IPS-18c (cell line): ENCODE data around the gene NKAIN2.

ENCODE experiments used
- H3K4me3 ChIP-seq: 2 replicates; pipeline ENCODE4 v1.7.0; 2013; ENCODE audit warnings: low read depth, mild to moderate bottlenecking, low read length, moderate library complexity; ENCODE audit not compliant: insufficient read depth
- H3K9me3 ChIP-seq: one replicate; pipeline ENCODE4 v1.6.1; 2013; ENCODE audit warnings: mild to moderate bottlenecking, low read length, moderate library complexity; ENCODE audit not compliant: control insufficient read depth, insufficient read depth

The NKAIN2 gene

DNA sequence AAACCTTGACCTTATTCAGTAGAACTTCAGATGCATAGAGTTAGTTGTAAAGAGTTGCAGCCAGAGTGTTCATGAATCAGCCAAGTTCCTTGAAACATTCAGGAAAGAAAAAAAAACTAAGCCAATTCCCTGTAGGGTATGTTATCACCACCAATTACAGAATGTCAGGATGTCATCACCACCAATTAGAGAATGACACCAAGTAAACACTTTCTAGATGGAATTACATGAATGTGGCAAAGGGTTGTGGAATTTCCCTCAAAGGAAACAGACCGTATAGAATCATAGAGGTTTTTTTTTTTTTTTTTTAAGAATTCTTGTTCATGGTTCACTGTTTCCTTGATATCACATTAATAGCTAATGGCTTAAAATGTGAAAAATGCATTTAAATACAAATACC, 686.5 kb downstream of the NKAIN2 start:
- H3K9me3 ChIP-seq = no peaks in the 10 kb centered on the region

GRCh38 chr6:124493259-124493658, 689.6 kb downstream of the NKAIN2 start:
- Histone ChIP-seq H3K4me3 (no peak overlapping the region), H3K9me3 (no peaks in the 10 kb centered on the region)

More for the DNA sequence above, 686.5 kb downstream of the NKAIN2 start:
- no peak overlapping the region for H3K4me3 ChIP-seq

DNA sequence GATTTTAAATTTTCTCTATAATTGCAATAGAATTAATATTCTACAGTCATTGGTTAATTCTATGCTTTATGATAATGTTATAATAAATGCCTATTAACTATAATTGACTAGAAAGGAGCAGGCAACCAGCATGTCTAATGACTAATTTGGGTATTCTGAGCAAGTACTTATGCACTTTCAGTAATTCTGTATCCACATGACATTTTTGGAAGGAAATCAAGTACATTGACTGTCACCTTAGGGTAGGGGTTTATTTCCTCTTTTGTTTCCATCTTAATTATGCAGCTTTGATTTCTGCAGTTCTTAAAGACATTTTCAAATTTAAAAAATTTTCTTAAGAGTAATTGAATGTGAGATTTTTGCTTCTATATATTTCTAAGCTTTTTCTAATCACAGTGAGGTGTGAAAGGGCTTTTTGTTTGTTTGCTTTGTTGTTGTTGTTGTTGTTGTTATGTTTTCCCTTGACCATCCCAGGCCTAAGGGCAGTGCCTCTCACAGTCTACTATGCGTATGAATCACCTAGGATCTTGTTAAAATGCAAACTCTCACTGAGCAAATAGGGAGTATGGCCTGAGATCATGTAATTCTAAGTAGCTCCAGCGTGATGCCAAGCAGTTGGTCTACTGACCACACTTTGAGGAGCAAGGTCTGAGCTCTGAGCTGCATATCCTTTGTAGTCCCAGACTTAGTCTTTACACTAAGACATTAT, 691.4 kb downstream of the NKAIN2 start:
- Histone ChIP-seq H3K4me3 (no peak overlapping the region), H3K9me3 (no peaks in the 10 kb centered on the region)

- H3K9me3 ChIP-seq = no peaks in the 10 kb centered on the region
- no peak overlapping the region for H3K4me3 ChIP-seq
Measured at GRCh38 chr6:124495665-124496190, 692.1 kb downstream of the NKAIN2 start.

DNA sequence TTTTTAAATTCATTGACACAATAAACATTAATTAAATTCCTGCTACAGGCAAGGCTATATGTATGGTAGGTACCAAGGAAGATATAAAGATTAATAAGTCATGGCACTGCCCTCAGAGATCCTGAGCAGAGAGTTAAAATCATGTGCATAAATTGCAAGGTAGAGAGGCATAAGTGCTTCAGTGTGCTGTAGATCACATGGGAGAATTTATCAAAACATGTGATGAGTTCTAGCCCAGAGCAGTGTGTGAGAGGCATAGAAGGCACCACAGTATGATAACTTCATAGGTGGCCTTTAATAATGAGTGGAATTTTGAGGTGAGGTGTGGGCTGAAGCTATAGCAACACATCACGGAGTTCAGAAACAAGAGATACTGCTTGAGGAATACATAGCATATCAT, 692.7 kb downstream of the NKAIN2 start:
- Histone ChIP-seq H3K9me3 (no peaks in the 10 kb centered on the region), H3K4me3 (no peak overlapping the region)

- no peak overlapping the region for H3K4me3 ChIP-seq
- H3K9me3 ChIP-seq = no peaks in the 10 kb centered on the region
Measured at GRCh38 chr6:124512431-124512830, 708.8 kb downstream of the NKAIN2 start.

DNA sequence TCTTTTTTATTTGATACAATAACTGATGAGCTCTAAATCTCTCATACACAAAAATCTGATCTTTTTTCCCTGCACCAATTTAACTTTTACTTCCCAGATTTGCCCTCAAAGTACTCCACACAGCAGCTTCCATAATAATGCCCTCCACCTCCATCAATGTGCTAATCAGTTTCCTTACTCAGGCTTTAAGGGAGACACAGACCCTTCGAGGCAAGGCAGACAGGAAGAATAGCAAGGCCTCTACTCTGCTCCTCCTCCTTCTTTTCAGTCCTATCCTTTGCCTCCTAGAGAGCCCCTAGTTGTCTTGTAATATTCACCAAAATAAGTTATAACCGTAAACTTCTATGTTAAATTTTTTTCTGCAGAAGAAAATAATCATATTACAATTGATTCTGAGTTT, 713.7 kb downstream of the NKAIN2 start:
- no peak overlapping the region for H3K4me3 ChIP-seq
- H3K9me3 ChIP-seq = no peaks in the 10 kb centered on the region

GRCh38 chr6:124520514-124520913, 716.8 kb downstream of the NKAIN2 start:
- Histone ChIP-seq H3K9me3 (no peaks in the 10 kb centered on the region), H3K4me3 (no peak overlapping the region)

DNA sequence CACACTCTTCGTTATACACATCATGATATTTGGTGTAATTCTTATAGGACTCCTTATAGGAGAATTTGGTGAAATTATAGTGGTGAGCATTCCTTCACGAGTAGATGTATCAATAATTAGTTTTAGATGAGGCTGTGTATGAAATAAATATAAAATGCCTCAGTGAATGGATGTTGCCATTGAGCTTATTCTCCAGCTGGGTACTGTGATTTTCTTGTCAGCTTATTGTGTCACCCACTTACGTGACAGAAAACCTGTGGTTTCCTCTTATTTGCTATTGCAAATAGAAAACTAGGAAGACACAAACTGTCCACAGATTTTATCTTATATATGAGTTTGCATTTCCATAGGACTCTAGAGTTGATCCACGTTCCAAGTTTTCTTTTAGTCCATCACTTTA, 718.7 kb downstream of the NKAIN2 start:
- Histone ChIP-seq H3K9me3 (no peaks in the 10 kb centered on the region), H3K4me3 (no peak overlapping the region)

- H3K9me3 ChIP-seq = no peaks in the 10 kb centered on the region
- H3K4me3 ChIP-seq = no peak overlapping the region
Measured at GRCh38 chr6:124524491-124525200, 721.0 kb downstream of the NKAIN2 start.

- Histone ChIP-seq H3K9me3 (no peaks in the 10 kb centered on the region), H3K4me3 (no peak overlapping the region)
Measured at GRCh38 chr6:124530926-124531325, 727.3 kb downstream of the NKAIN2 start.

DNA sequence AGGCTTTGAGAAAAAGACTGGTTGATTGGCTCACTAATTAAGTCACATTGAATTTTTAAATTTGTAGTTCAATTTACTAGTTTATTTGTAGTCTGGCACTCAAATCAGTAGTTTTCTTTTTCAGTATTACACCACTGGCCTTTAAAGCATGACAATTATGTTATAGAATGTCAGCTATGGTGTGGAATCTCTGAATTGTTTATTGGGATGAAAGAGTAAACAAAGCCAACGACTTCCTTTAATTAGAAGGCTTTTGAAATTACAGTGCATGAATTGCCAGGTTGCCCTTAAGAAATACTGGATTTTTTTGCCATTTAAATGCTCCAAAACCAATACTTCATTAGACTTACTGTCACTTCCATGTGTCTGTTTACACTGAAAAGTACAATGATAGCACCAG, 731.6 kb downstream of the NKAIN2 start:
- H3K9me3 ChIP-seq = no peaks in the 10 kb centered on the region
- no peak overlapping the region for H3K4me3 ChIP-seq

- no peak overlapping the region for H3K4me3 ChIP-seq
Measured at GRCh38 chr6:124535746-124536145, 732.1 kb downstream of the NKAIN2 start.

DNA sequence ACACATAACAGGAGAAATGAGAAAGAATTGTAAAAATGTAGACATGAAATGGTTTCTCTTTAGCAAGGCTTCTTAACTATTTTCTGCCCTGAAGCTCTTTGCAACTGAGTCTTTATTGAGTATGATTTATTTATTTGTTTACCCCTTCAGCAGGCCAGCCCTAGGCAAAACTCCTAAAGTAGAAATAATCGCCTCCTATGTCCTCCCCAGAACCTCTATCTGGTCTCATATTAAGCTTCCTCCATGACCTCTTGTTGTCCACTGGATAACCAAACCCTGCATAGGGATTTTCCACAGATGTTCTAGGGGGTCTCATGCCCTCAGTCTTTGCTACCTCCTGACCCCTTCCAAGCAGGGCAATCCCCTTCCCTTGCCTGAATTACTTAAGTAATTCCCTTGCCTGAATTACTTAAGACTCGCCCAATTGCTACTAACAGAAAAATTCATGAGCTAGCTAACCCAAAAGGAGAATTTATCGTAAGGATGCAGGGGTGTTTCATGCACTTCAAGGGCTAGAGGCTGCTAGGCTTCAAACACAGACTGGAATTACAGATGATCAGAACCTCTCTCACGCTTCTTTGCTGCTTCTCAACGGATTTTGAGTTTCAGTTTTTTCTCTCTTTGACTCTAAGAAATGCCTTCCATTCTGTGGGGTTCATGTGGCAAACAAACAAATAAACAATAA, 732.6 kb downstream of the NKAIN2 start:
- H3K4me3 ChIP-seq = no peak overlapping the region
- H3K9me3 ChIP-seq = no peaks in the 10 kb centered on the region

More at GRCh38 chr6:124535746-124536145, 732.1 kb downstream of the NKAIN2 start:
- H3K9me3 ChIP-seq = no peaks in the 10 kb centered on the region

- Histone ChIP-seq H3K9me3 (no peaks in the 10 kb centered on the region), H3K4me3 (no peak overlapping the region)
Measured at GRCh38 chr6:124536842-124537191, 733.2 kb downstream of the NKAIN2 start.

DNA sequence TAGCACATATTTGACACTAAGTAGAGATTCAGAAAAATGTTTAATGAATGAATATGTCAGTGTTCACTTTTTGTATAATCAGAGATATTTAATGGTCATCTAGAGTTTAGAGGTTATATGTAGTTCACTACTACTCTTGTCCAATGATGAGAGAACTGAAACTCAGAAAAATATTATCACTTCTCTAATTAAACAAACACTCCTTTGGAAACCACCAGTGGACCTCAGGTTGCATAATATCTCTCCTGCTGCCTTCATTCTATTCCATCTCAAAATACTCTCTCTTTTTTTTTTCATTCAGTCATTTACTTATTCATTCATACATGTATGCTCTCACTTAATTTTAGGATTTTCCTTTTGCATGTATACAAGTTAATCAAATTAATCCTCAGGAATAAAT, 735.4 kb downstream of the NKAIN2 start:
- Histone ChIP-seq H3K9me3 (no peaks in the 10 kb centered on the region), H3K4me3 (no peak overlapping the region)

DNA sequence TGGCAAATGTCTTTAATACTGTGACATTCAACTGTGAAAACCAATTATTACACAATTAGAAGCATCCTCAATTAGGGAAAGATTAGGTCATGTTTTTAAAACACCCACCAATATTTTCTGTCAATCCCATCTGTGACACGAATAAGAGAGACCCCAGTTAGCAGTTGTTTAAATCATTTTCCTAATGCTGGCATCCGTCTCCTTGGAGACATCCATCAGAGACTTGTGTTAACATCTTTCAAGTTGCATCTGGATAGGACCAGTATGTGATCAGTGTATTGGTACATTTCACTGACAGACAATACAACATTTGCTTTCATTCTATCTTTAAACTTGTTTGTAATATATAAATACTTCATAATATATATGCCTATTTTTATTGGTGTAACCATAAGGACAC, 737.9 kb downstream of the NKAIN2 start:
- no peak overlapping the region for H3K4me3 ChIP-seq

DNA sequence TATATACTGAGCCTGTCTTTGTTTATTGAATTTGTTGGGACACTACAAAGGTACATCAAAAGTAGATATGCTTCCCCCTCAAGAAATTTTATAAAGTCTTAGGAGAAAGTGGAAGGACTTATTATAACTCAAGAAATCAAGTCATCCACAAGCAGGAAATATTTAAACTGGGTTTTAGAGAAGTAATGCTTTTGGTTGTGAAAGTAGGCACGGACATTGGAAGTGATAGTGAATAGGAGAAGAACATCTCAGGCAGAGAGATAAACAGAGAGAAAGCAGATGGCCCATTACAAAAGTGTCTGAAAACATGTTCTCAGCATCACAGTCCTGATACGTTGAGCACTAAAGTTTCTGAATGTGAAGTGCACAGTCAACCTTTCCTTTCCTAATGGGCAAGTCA, 742.9 kb downstream of the NKAIN2 start:
- H3K9me3 ChIP-seq = no peaks in the 10 kb centered on the region
- H3K4me3 ChIP-seq = no peak overlapping the region

More for the DNA sequence above, 737.9 kb downstream of the NKAIN2 start:
- no peaks in the 10 kb centered on the region for H3K9me3 ChIP-seq
